ENCODE results near the gene ORM1.
A peak's percentile ranks its signal among the peaks of the same experiment; 100 is the strongest.

The ORM1 gene

GRCh38 chr9:114369216-114370130 lies 46.6 kb downstream of the ORM1 start:
- no peak for DNase-seq

DNA sequence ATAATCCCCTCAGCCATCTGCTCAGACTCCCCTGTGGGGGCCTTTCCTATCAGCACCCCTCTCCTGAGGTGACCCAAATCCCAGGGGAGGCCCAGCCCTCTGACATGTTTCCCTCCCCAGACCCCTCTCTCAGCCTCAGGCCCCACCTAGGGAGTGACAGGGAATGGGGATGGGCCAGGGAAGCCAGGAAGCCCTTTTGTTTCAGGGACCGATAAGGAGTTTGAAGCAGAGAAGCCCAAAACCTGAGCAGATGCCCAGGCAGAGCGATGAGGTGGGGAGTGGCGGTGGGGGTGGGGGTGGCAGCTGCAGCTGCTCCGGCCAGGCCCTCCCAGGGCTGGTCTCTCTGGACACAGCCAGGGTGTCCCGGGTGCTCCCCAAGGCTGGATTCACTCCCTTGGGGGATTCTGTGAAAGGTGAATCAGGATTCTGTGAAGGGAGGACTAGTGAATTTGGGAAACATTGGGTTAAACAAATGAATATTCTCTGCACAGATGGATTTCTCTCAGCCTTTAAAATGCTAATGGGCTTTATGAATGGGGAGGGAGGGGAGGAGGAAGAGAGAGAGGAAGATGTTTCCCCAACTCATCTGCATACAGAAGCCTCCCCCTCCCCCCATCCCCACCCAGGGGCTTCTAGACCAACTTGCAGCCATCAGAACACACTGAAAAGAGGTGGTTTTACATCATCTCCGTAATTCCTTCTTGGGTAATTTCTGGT lies 47.5 kb downstream of the ORM1 start:
- no peak for DNase-seq

DNA sequence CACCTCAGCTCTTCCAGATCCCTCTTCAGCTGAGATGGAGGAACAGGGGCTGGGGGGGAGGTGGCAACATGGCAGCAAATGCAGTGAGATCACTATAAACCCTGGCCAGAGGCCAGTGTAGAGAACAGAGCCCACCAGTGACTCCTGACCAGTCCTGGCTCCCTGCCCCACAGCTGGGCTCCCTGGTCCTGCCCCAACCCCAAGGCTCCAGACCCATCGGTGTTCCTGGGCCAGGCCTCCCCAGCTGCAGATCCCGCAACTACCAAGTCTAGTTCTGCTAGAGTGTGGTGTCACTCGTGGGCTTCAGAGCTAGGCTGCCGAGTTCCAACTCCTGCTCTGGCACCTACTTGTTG lies 48.0 kb downstream of the ORM1 start:
- no peak for DNase-seq

DNA sequence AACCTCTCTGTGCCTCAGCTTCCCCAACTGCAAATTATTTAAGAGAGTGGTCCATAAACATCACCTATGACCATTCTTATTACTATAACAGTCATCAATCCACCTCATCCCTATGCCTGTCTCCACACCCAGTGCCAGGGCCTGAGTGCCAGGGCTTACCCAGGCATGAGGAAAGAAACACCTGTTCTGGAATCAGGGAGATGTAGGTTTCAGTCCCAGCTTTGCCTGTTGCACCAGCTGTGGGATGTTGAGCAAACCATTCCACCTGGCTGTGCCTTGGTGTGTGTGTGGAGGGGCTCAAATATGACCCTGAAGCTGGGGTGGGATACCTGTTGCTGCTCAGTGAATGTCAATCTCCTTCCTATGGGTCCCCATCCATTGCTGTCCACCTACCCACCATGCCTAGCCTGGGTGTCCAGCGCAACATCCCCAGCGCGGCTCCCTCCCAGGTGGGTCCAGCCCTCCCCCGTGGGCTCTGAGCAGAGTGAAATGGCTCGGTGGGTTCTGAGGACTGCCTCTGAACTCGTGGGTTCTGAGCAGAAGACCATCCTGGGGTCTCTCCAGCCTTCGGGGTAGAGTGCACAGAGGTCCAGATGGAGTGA lies 48.5 kb downstream of the ORM1 start:
- no peak for DNase-seq

DNA sequence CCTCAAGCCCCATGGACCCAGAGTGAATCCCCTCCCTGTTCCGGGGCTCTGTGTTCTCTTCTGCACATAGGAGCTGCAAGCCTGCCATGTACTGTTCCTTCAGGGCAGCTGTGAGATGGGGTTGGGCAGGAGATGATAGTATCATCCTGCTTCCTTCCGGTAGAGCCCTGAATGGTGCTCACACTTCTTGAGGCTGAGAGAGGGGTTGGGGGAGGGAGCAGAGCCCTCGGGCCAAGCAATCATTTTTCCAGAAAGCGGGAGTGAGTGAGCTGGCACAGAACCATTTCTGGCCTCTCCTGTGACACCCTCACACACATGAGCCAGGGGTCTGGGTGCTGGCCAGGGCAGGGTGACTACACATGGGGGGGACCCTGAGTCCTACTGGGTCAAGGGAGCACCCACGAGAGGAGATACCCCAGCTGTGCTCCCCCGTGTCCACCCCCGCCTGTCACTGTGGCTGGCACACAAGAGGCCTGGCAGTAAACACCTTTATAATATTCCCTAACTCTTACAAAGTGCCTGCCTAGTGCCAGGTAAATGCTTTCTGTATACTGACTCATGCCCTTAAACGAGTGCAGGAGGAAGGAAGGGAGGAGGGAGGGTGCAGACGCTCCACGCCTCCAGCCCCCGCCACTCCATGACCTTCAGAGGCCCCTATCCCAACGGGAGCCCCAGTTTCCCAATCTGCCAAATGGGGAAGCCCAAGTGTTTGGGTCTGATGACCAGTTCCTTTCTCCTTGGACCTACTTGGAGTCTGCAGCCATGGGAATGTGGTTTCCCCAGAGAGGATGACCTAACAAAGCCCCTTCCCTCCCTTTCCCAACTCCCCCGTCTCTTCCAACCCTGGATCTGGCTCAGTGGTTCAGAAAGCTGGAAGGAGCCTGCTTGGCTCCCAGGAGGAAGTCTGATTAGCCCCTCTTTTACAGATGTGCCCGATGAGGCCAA lies 49.3 kb downstream of the ORM1 start:
- DNase-seq = peak; percentile 37

DNA sequence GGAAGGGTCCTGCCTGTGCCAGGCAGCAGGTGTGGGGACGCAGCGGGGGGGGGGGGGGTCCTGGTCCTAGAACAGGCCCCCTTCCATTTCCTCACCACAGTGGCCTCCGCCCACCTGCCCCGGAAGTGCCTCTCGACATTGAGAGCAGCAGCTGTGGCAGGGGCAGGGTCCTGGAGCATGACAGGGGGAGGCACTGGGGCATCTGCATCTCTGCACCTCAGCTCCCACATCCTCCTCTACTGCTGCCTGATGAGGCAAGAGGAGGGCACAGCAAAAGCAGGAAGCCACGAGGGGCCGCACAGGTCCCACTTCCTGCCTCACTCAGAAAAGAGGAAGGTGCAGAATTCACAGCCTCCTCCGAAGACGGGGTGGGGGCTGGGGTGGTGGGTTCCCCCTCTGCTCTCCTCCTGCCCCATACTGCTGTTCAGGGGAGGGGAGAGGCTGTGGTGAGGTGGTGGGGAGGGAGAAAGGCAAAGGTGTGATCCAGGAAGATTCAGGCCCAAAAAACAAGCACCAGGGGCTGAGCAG lies 50.1 kb downstream of the ORM1 start:
- DNase-seq = peak; percentile 76

DNA sequence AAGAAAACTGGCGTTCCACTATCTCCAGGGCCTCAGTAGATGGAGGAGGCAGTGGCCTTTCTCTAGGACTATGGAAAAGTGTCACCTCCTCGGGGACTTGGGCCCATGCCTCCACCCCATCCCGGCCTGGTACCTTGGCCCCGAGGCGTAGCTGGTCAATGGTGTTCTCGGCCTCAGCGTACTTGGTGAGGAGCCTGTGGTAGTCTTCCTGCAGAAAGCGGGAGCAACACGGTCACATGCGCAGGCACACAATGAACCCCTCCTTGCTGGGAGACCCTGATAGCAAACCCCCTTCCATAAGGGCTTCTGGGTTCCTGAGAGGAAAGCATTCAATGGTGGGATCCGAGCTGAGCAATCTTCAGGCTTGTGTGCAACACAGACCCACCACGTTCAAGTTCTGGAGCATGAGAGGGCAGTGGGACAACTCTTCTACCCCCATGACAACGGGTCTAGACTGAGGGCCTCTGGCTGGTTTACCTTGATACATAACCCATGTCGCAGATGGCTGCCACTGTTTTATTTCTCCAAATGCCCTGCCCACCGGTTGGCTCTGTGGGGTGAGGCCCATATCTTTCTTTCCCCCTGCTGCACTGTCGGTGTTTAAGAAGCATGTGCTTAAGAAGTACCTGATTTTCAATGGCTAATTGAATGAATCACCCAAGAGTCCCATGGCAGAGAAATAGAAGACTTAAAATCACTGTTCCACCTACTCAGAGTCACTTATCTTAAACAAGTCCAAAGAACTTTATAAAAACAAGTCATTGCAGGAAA lies 51.2 kb downstream of the ORM1 start:
- no peak for DNase-seq

DNA sequence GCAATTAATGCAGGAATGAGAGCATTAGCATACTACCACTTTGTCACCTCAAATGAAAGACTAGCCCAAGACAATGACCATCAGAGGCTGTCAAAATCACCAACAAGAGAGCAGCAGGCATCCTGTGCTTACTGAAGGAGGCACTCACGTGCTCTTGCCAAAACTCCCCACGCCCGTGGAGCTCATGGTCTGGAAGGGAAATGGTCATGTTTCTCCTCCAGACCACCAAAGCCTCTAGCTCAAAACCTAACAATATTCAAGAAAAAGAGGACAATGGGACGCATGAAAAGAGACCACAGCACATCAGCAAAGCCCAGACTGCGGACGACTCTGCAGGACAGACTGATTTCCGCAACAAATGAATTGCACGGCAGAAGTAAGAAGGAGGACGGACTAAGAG lies 52.0 kb downstream of the ORM1 start:
- DNase-seq = no peak

- no peak for DNase-seq
Observed at GRCh38 chr9:114375386-114376175, 52.7 kb downstream of the ORM1 start.
